SK-N-SH (cell line): ENCODE measurements around the gene STPG2. TPM values are rescaled to one million over a fixed set of nuclear protein-coding genes. Genes with fewer than 3 reads are reported as not detected.

Experiments
- CTCF ChIA-PET: fragments of 300-600, 350-600 bp; formaldehyde crosslinking; extraction: SDS; loops from one replicate; lab custom pipeline; 2021; lab: Yijun Ruan, JAX
- POLR2A ChIA-PET: fragments of 350-600 bp; sonication (Branson Sonifier 250); formaldehyde crosslinking; extraction: SDS; loops from one replicate; lab custom pipeline; 2020; ENCODE audit warnings: antibody characterized with exemption, inconsistent platforms; lab: Yijun Ruan, JAX
- DNase-seq: peaks from one replicate; pipeline ENCODE4 v3.0.0; 2012
- H2AFZ ChIP-seq: fragments of 200-600 bp; sonication (generic); 2 replicates; pipeline ENCODE4 v1.8.1; 2016; ENCODE audit warnings: antibody characterized with exemption, mild to moderate bottlenecking, low read depth
- H3F3A ChIP-seq: fragments of 200-600 bp; sonication (generic); replicated peaks from 2 replicates; pipeline ENCODE3; 2016; ENCODE audit warnings: antibody characterized with exemption, mild to moderate bottlenecking; ENCODE audit not compliant: insufficient read depth
- H3K27ac ChIP-seq, 2 experiments: fragments of 200-500 bp in 1 of 2; fragments of 200-600 bp in 1 of 2; sonication (Bioruptor generic) in 1 of 2; sonication (generic), shearing (Covaris generic) in 1 of 2; 2 replicates each; pipeline versions ENCODE4 v1.5.1 to v1.6.1; 2014 to 2016; ENCODE audit warnings: low read depth in 2 of 2, inconsistent platforms in 1 of 2, low read length in 1 of 2, mild to moderate bottlenecking in 1 of 2, mixed read lengths in 1 of 2
- H3K27me3 ChIP-seq: fragments of 200-600 bp; sonication (generic), shearing (Covaris generic); 2 replicates; pipeline ENCODE4 v1.6.1; 2016; ENCODE audit warnings: mixed run types; ENCODE audit not compliant: insufficient read depth
- H3K36me3 ChIP-seq, 2 experiments: fragments of 200-500 bp in 1 of 2; fragments of 200-600 bp in 1 of 2; sonication (Bioruptor generic) in 1 of 2; sonication (generic) in 1 of 2; replicated peaks in 1 of 2; 2 replicates each; pipeline versions ENCODE3 to v1.5.1; 2014 to 2016; ENCODE audit warnings: low read length in 1 of 2, mild to moderate bottlenecking in 1 of 2; ENCODE audit not compliant: insufficient read depth in 2 of 2, control insufficient read depth in 1 of 2
- H3K4me1 ChIP-seq, 2 experiments: fragments of 200-500 bp in 1 of 2; fragments of 200-600 bp in 1 of 2; sonication (Bioruptor generic) in 1 of 2; sonication (generic), shearing (Covaris generic) in 1 of 2; 2 replicates each; pipeline versions ENCODE4 v1.5.1 to v1.6.1; 2014 to 2016; ENCODE audit warnings: low read depth in 1 of 2, low read length in 1 of 2, mixed run types in 1 of 2; ENCODE audit not compliant: insufficient read depth in 2 of 2, control insufficient read depth in 1 of 2
- H3K4me2 ChIP-seq: fragments of 200-600 bp; sonication (generic), shearing (Covaris generic); 2 replicates; pipeline ENCODE4 v1.6.1; 2017; ENCODE audit warnings: mixed run types
- H3K4me3 ChIP-seq, 2 experiments: fragments of 200-500 bp in 1 of 2; fragments of 200-600 bp in 1 of 2; sonication (Bioruptor generic) in 1 of 2; sonication (generic), shearing (Covaris generic) in 1 of 2; 2 replicates each; pipeline versions ENCODE4 v1.5.1 to v1.8.1; 2014 to 2016; ENCODE audit warnings: low read depth in 2 of 2, inconsistent platforms in 1 of 2, low read length in 1 of 2, mild to moderate bottlenecking in 1 of 2, mixed read lengths in 1 of 2, moderate library complexity in 1 of 2
- H3K79me2 ChIP-seq: fragments of 200-600 bp; sonication (generic); 2 replicates; pipeline ENCODE4 v1.8.1; 2017; ENCODE audit warnings: mild to moderate bottlenecking; ENCODE audit not compliant: insufficient read depth
- H3K9ac ChIP-seq: fragments of 200-600 bp; sonication (generic); 2 replicates; pipeline ENCODE4 v1.6.1; 2017; ENCODE audit warnings: mixed run types
- H3K9me2 ChIP-seq: fragments of 200-600 bp; sonication (generic); 2 replicates; pipeline ENCODE4 v1.6.1; 2017; ENCODE audit warnings: mixed run types
- H3K9me3 ChIP-seq: fragments of 200-600 bp; sonication (generic); 2 replicates; pipeline ENCODE4 v1.6.1; 2017; ENCODE audit warnings: mixed run types, mild to moderate bottlenecking, moderate library complexity
- H4K20me1 ChIP-seq: fragments of 200-600 bp; sonication (generic); 2 replicates; pipeline ENCODE4 v1.6.1; 2017; ENCODE audit warnings: mild to moderate bottlenecking, mixed run types; ENCODE audit not compliant: insufficient read depth
- CHD2 ChIP-seq: fragments of 150-350 bp; IDR thresholded peaks from 2 replicates; pipeline ENCODE4 v1.6.1; 2018; ENCODE audit warnings: low read length; ENCODE audit not compliant: partially characterized antibody
- CTCF ChIP-seq: fragments of 200-600 bp; sonication (generic); IDR thresholded peaks from 2 replicates; pipeline ENCODE4 v1.6.1; 2017; ENCODE audit warnings: antibody characterized with exemption, mild to moderate bottlenecking, moderate library complexity
- ELF1 ChIP-seq: IDR thresholded peaks from 2 replicates; pipeline ENCODE4 v1.4.0; 2012
- EZH2phosphoT487 ChIP-seq: fragments of 200-600 bp; sonication (generic); IDR thresholded peaks from 2 replicates; pipeline ENCODE4 v1.6.1; 2017; ENCODE audit warnings: low read depth, mixed run types, mild to moderate bottlenecking, antibody characterized with exemption, moderate library complexity, borderline replicate concordance
- FOSL2 ChIP-seq: IDR thresholded peaks from 2 replicates; pipeline ENCODE4 v1.4.0; 2012; ENCODE audit warnings: low read depth, mild to moderate bottlenecking, moderate library complexity, borderline replicate concordance
- FOXJ3 ChIP-seq: sonication (generic); formaldehyde crosslinking; IDR thresholded peaks from 2 replicates; pipeline ENCODE4 v1.5.1; 2020; ENCODE audit warnings: mild to moderate bottlenecking, missing genetic modification reagents
- FOXM1 ChIP-seq: IDR thresholded peaks from 2 replicates; pipeline ENCODE4 v1.4.0; 2012; ENCODE audit warnings: low read depth, mild to moderate bottlenecking
- GABPA ChIP-seq: IDR thresholded peaks from 2 replicates; pipeline ENCODE4 v1.4.0; 2012; ENCODE audit warnings: low read depth, mild to moderate bottlenecking
- GATA2 ChIP-seq: sonication (generic); formaldehyde crosslinking; IDR thresholded peaks from 2 replicates; pipeline ENCODE4 v1.5.0; 2020; ENCODE audit warnings: mild to moderate bottlenecking, missing genetic modification reagents
- JUND ChIP-seq: IDR thresholded peaks from 2 replicates; pipeline ENCODE4 v1.4.0; 2012
- MEF2A ChIP-seq: IDR thresholded peaks from 2 replicates; pipeline ENCODE4 v1.4.0; 2012; ENCODE audit warnings: low read depth, borderline replicate concordance
- MXI1 ChIP-seq: IDR thresholded peaks from 2 replicates; pipeline ENCODE4 v1.6.1; 2012; ENCODE audit warnings: mild to moderate bottlenecking, low read depth, low read length, improper control_type of control experiment
- NFIC ChIP-seq: IDR thresholded peaks from 2 replicates; pipeline ENCODE4 v1.4.0; 2012; ENCODE audit warnings: borderline replicate concordance
- NRF1 ChIP-seq: IDR thresholded peaks from 2 replicates; pipeline ENCODE4 v1.6.1; 2012; ENCODE audit warnings: low read depth, mild to moderate bottlenecking, low read length
- POLR2AphosphoS5 ChIP-seq: IDR thresholded peaks from 2 replicates; pipeline ENCODE4 v1.6.1; 2012; ENCODE audit warnings: low read depth, low read length
- RAD21 ChIP-seq: IDR thresholded peaks from 2 replicates; pipeline ENCODE4 v1.6.1; 2012; ENCODE audit warnings: mild to moderate bottlenecking, low read length
- RCOR1 ChIP-seq: fragments of 150-350 bp; IDR thresholded peaks from 2 replicates; pipeline ENCODE4 v1.6.1; 2017; ENCODE audit warnings: antibody characterized with exemption, low read length
- RFX5 ChIP-seq: IDR thresholded peaks from 2 replicates; pipeline ENCODE4 v1.6.1; 2012; ENCODE audit warnings: mild to moderate bottlenecking, improper control_type of control experiment, low read length
- RXRA ChIP-seq: IDR thresholded peaks from 2 replicates; pipeline ENCODE4 v1.4.0; 2012; ENCODE audit warnings: low read depth, mild to moderate bottlenecking, borderline replicate concordance
- SIN3A ChIP-seq: IDR thresholded peaks from 2 replicates; pipeline ENCODE4 v1.6.1; 2012; ENCODE audit warnings: low read depth, mild to moderate bottlenecking, low read length, moderate library complexity, borderline replicate concordance
- TAF1 ChIP-seq: IDR thresholded peaks from 2 replicates; pipeline ENCODE4 v1.6.1; 2012; ENCODE audit warnings: low read depth, mild to moderate bottlenecking, low read length, moderate library complexity, borderline replicate concordance
- TCF12 ChIP-seq: IDR thresholded peaks from 2 replicates; pipeline ENCODE4 v1.4.0; 2012
- USF1 ChIP-seq: IDR thresholded peaks from 2 replicates; pipeline ENCODE4 v1.4.0; 2012; ENCODE audit warnings: low read depth, borderline replicate concordance
- YY1 ChIP-seq: IDR thresholded peaks from 2 replicates; pipeline ENCODE4 v1.4.0; 2012; ENCODE audit warnings: low read depth, mild to moderate bottlenecking
- WGBS: methylation state at CpG from one replicate; pipeline ENCODE4 v1.1.6; 2017; ENCODE audit warnings: low lambda C conversion rate; 5-methylcytosine and 5-hydroxymethylcytosine counted together
- polyA plus RNA-seq, 3 experiments: library from polyadenylated mRNA; depleted of rRNA; stranded (reverse); fragments of >200 nt; gene quantifications; 2 replicates each; pipeline ENCODE4 v1.2.3, GENCODE V29; 2012
- TF ChIP-seq, protein P1 (sequence below): IDR thresholded peaks from 2 replicates; pipeline ENCODE4 v1.6.1; 2012; ENCODE audit warnings: mild to moderate bottlenecking, low read depth, low read length, moderate library complexity
- TF ChIP-seq, protein P2 (sequence below): IDR thresholded peaks from 2 replicates; pipeline ENCODE4 v1.4.0; 2012; ENCODE audit warnings: low read depth

The STPG2 gene
- polyA plus RNA-seq (2012; rRNA removed) = not detected in 2 replicates
- 0.03 TPM in 2 replicates for polyA plus RNA-seq (2012; cell fraction: cytosol; rRNA removed)
- 0.07 and 0.11 TPM in 2 replicates for polyA plus RNA-seq (2012; cell fraction: nucleus; rRNA removed)

DNA sequence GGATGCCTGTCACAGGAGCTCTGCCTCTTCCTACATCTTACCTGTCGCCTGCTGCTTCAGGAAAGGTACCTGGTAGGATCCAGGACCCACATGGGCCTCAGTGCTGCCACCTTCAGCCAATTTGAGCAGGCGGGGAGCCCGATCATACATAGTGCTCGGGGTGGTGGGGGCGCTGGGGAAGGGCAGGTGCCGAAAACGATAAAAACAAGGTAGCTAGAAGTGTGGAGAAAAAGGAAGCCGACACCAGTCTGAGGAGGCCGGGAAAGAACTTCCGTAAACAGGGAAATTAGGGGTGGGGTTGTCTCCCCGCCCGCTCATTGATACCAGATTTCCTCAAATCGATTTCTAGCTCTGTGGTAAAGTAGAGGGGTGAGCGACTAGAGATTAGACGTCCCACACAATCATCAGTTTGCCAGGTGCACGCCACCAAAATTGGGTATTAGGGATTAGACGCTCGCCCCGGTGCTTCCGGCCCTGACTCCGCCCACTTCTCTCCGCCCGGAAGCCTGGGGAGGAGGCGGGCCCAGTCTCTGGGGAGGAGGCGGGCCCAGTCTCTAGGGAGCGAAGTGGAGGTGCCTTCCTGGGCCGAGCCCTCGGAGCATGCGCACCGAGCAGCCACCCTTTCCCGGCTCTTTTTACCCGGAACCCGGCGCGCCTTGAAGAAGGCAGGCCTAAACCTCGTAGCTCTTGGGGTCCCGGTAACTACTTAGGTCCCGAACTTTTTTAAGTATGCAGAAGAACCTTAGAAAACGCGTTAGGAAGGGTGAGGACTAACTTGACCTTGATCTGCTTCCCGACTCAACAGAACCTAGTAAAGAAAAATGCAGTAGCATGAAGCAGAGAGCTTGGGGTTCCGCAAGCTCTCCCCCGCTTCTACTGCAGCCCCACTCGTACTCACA lies at the start of gene STPG2:
TSS of gene STPG2 (minus strand) at position 476 of the 899 bp plus-strand sequence.
- Histone ChIP-seq H3K4me2 (peak within 1 kb of the TSS; percentile 79), H4K20me1 (no peaks in the 10 kb centered on the region), H3K79me2 (no peaks in the 10 kb centered on the region), H3F3A (peaks cover 9% of the 10 kb centered on the region), H2AFZ (peak within 1 kb of the TSS; percentile 100), H3K4me1 (peaks cover 0 to 7% of the 10 kb centered on the region in 2 experiments; a peak in 3 of 4 replicates), H3K9ac (peak within 1 kb of the TSS; percentile 64), H3K9me3 (no peaks in the 10 kb centered on the region), H3K36me3 (no peaks in the 10 kb centered on the region), H3K9me2 (no peaks in the 10 kb centered on the region), H3K27ac (peak within 1 kb of the TSS; percentile 54 to 90), H3K27me3 (no peaks in the 10 kb centered on the region), H3K4me3 (peak within 1 kb of the TSS; percentile 70 to 82)
- peak; percentile 89 for DNase-seq
- WGBS = 7% methylated on average over 37 of the region's 44 CpGs
- POLR2A ChIA-PET = interaction anchor here (0.5 to 1.2 kb wide), 4 partner anchors 30 to 1295 kb away, joined by 3 to 6 read pairs (median 5); partner anchors contain the start of genes ADH5 and RAP1GDS1
- CTCF ChIA-PET = interaction anchor here (0.6 to 2.1 kb wide), 8 partner anchors 11 to 913 kb away, joined by 3 to 7 read pairs (median 4); no protein-coding TSS in a partner anchor
- no peak; the same call in 1 of the 2 replicates for TF ChIP-seq MXI1
- TF ChIP-seq FOXJ3 (CRISPR knock-in tag) = no peak
- TF ChIP-seq, protein P1, sequence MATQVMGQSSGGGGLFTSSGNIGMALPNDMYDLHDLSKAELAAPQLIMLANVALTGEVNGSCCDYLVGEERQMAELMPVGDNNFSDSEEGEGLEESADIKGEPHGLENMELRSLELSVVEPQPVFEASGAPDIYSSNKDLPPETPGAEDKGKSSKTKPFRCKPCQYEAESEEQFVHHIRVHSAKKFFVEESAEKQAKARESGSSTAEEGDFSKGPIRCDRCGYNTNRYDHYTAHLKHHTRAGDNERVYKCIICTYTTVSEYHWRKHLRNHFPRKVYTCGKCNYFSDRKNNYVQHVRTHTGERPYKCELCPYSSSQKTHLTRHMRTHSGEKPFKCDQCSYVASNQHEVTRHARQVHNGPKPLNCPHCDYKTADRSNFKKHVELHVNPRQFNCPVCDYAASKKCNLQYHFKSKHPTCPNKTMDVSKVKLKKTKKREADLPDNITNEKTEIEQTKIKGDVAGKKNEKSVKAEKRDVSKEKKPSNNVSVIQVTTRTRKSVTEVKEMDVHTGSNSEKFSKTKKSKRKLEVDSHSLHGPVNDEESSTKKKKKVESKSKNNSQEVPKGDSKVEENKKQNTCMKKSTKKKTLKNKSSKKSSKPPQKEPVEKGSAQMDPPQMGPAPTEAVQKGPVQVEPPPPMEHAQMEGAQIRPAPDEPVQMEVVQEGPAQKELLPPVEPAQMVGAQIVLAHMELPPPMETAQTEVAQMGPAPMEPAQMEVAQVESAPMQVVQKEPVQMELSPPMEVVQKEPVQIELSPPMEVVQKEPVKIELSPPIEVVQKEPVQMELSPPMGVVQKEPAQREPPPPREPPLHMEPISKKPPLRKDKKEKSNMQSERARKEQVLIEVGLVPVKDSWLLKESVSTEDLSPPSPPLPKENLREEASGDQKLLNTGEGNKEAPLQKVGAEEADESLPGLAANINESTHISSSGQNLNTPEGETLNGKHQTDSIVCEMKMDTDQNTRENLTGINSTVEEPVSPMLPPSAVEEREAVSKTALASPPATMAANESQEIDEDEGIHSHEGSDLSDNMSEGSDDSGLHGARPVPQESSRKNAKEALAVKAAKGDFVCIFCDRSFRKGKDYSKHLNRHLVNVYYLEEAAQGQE = no peak
- TF ChIP-seq SIN3A = peak; percentile 21; the same call in 1 of the 2 replicates
- no peak for TF ChIP-seq EZH2phosphoT487
- TF ChIP-seq, protein P2, sequence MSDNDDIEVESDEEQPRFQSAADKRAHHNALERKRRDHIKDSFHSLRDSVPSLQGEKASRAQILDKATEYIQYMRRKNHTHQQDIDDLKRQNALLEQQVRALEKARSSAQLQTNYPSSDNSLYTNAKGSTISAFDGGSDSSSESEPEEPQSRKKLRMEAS = peak; percentile 85
- peak; percentile 81 for TF ChIP-seq GABPA
- no peak for TF ChIP-seq FOSL2
- no peak for TF ChIP-seq RCOR1
- TF ChIP-seq JUND = no peak
- peak; percentile 95 for TF ChIP-seq POLR2AphosphoS5
- TF ChIP-seq CTCF = peak; percentile 56
- TF ChIP-seq RAD21 = no peak
- TF ChIP-seq RXRA = no peak
- TF ChIP-seq RFX5 = peak; percentile 84
- no peak for TF ChIP-seq CHD2
- TF ChIP-seq YY1 = no peak
- no peak for TF ChIP-seq NFIC
- TF ChIP-seq NRF1 = peak; percentile 93
- no peak for TF ChIP-seq FOXM1
- no peak for TF ChIP-seq USF1
- TF ChIP-seq TCF12 = no peak
- TF ChIP-seq ELF1 = peak; percentile 72
- peak; percentile 65 for TF ChIP-seq TAF1
- TF ChIP-seq MEF2A = no peak
- TF ChIP-seq GATA2 = peak; percentile 12; the same call in 1 of the 2 replicates
